ENCODE results near the gene LRRC23.

Gene LRRC23

DNA sequence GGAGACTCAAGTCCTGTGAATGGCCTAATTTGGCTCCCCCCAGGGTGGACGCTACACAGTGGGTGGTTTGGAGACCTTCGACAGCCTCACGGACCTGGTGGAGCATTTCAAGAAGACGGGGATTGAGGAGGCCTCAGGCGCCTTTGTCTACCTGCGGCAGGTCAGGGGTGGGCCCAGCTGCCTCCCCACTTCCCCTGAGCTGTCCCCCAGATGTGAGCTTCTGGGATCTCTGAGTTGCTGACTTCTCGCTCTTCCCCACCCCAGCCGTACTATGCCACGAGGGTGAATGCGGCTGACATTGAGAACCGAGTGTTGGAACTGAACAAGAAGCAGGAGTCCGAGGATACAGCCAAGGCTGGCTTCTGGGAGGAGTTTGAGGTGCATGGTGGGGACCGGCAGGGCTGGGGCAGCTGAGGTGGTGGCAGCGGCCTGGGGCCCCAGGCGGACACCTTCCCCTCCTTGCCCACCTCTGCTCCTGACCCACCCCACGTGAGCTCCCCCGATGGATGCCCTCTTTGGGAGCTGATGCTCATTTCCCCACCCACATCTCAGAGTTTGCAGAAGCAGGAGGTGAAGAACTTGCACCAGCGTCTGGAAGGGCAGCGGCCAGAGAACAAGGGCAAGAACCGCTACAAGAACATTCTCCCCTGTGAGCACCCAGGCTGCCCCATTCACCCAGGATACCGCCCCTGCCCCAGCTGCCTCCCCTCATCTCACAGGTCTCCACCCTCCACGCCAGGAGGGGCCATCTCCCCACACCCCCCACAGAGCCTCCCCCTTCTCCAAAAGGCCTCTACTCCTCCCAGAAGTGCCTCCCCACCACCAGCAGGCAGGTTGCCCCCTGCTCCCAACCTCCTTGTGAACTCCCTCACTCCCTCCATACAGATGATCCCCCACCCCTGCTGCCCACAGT is 50.7 kb downstream of the LRRC23 start:
- in situ Hi-C loops (cut with HindIII; ENCODE audit: low sequenced_read_pairs), result no loop called here

DNA sequence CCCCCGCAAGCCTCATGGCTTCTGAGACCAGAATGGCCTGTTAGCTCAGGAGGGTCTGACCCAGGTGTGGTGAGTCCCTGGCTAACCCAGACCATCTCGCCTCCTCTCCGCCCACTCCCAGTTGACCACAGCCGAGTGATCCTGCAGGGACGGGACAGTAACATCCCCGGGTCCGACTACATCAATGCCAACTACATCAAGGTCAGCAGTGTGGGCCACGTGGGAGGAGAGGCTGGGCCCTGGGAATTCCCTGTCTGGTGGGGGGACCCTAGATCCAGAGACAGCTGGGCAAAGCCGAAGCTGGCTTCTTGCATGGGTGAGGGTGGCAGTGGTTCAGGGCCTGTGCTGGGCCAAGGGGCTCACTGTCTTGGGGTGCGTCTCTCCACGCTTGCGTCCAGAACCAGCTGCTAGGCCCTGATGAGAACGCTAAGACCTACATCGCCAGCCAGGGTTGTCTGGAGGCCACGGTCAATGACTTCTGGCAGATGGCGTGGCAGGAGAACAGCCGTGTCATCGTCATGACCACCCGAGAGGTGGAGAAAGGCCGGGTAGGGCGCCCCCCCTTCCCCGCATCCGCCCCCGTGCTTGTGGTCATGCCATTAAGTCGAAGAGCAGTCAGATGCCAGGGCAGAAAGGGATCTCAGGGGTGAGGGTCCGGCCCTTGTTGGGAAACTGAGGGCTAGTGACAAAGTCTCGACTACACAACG is 51.6 kb downstream of the LRRC23 start:
- in situ Hi-C loops (cut with HindIII; ENCODE audit: low sequenced_read_pairs), result no loop called here

DNA sequence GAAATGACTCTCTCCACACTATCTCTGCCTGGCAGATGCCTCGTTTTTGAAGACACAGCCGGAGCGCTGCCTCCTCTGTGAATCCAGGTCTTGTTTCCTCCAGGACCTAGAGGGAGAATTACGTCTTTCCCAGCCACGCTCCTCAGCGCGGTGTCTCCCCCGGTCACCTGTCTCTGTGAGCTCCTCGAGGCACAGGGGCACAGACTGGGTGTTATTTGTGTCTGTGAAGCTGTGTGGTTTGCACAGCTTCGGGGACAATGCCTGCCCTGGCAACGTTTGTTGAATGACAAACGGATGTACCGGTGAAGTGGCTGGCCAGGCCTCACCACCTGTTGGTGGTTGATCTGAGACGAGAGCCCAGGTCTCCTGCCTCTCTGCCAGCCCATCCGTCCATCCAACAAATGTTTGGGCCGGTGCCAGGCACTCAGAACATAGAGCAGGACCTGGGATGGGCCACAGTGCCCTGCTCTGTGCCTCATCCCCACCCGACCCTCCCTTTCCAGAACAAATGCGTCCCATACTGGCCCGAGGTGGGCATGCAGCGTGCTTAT is 52.6 kb downstream of the LRRC23 start:
- in situ Hi-C loops (cut with HindIII; ENCODE audit: low sequenced_read_pairs), result no loop called here

DNA sequence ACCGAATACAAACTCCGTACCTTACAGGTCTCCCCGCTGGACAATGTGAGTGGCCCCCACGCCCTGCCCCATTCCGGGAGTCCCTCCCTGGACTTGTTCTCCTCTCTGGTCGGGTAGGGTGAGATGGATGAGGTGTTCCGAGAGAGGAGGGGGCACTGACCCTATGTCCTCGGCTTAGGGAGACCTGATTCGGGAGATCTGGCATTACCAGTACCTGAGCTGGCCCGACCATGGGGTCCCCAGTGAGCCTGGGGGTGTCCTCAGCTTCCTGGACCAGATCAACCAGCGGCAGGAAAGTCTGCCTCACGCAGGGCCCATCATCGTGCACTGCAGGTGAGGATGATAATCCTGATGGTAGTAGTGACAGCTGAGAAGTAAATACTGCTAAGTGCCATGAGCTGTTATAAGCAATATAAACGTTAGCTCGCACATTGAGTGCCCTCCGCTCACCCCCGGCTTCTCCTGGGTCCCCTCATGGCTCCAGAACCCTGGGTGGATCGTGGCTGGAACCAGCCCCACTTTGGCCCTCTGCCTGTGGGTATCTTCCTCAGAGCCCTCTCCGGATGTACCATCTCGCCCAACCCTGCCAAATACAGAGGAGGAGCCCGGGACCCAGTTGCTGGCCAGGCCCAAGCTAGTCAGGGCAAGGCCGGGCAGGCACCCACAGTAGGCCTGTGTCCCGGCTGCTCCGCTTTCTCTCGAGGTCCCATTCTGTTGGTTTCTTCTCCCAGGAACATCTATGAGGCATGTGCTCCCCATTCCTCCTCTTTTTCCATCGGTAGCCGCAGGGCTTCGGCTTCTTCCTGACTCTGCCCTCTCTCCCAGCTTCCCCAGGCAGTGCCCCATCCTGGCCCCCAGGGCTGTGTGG is 53.4 kb downstream of the LRRC23 start:
- in situ Hi-C loops (cut with HindIII; ENCODE audit: low sequenced_read_pairs), result no loop called here

- in situ Hi-C loops (cut with HindIII; ENCODE audit: low sequenced_read_pairs), result no loop called here
These were observed 54.0 kb downstream of the LRRC23 start for GRCh38 chr12:6958609-6959057.

GRCh38 chr12:6959058-6959804 is 54.6 kb downstream of the LRRC23 start:
- in situ Hi-C loops (cut with HindIII; ENCODE audit: low sequenced_read_pairs), result no loop called here

- in situ Hi-C loops (cut with HindIII; ENCODE audit: low sequenced_read_pairs), result no loop called here
These were observed 55.4 kb downstream of the LRRC23 start for GRCh38 chr12:6959805-6960592.

- in situ Hi-C loops (cut with HindIII; ENCODE audit: low sequenced_read_pairs), result no loop called here
These were observed 56.1 kb downstream of the LRRC23 start for GRCh38 chr12:6960593-6961277.

GRCh38 chr12:6961278-6961694 is 56.7 kb downstream of the LRRC23 start:
- in situ Hi-C loops (cut with HindIII; ENCODE audit: low sequenced_read_pairs), result no loop called here

DNA sequence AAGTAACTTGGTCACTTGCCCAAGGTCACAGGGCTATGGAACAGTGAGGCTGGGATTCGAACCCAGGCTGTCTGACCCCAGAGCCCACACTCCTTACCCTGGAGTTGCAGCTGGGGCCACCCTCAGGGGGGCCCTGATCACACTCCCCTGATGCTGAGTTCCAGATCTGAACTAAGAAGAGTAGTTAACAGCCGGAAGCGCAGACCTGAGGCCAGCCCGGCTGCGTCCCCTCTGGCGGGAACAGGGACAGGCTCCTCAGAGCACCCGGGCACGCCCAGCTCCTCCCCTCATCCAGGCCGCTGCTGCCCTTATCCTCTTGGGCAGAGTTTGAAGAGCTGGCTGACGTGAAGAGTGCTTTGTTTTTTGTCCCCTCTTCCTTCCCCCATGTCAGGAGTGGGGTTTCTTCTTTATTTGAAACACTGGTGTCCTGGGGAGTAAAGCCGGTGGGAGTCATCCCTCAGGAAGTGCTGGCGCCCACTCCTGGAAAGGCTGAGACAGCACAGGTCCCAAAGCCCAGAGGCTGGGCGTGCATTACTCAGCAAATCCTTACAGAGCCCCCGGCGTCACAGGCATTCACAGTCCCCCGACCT is 57.2 kb downstream of the LRRC23 start:
- in situ Hi-C loops (cut with HindIII; ENCODE audit: low sequenced_read_pairs), result no loop called here

GRCh38 chr12:6962285-6963015 is 57.8 kb downstream of the LRRC23 start:
- in situ Hi-C loops (cut with HindIII; ENCODE audit: low sequenced_read_pairs), result no loop called here

- in situ Hi-C loops (cut with HindIII; ENCODE audit: low sequenced_read_pairs), result no loop called here
These were observed 58.6 kb downstream of the LRRC23 start for GRCh38 chr12:6963016-6963731.

Data from DLD1 (cell line).